GM21360 (cell line): ENCODE results near the gene TERC.
A peak's percentile ranks its signal among the peaks of the same experiment; 100 is the strongest.

Experiments used
- ATAC-seq: cut with Tn5 transposase; IDR thresholded peaks from one replicate; pipeline ENCODE4 v1.9.1; 2021; ENCODE audit warnings: mild to moderate bottlenecking, moderate library complexity; ENCODE audit not compliant: unreplicated experiment

Gene TERC

DNA sequence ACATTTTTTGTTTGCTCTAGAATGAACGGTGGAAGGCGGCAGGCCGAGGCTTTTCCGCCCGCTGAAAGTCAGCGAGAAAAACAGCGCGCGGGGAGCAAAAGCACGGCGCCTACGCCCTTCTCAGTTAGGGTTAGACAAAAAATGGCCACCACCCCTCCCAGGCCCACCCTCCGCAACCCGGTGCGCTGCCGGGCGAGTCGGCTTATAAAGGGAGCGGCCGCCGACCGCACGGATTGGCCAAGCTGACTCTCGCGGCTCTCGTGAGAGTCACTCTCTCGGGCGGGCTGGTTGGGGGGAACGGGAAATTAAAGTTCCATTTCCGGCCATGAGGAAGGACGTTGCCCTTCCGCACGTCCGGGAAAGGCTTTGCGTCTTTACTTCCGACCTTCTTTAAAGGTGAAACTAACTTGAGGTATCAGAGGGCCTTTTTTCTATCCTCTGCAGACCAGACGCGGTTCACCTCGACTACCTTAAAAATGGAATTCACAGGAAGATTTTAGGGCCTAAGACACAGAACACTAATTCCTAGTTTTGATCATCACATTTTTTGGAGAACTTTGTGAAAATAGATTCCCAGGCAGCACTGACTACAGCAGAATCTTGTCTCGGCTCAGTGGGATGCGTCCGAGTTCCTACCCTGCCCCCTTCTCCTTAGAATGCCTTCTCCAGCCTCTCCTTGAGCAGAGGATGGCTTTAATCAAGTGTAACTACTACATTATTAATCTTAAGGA, at the start of gene TERC:
TERC (minus strand) TSS at position 179 of the 731 bp plus-strand sequence.
- peak; percentile 75 for ATAC-seq

DNA sequence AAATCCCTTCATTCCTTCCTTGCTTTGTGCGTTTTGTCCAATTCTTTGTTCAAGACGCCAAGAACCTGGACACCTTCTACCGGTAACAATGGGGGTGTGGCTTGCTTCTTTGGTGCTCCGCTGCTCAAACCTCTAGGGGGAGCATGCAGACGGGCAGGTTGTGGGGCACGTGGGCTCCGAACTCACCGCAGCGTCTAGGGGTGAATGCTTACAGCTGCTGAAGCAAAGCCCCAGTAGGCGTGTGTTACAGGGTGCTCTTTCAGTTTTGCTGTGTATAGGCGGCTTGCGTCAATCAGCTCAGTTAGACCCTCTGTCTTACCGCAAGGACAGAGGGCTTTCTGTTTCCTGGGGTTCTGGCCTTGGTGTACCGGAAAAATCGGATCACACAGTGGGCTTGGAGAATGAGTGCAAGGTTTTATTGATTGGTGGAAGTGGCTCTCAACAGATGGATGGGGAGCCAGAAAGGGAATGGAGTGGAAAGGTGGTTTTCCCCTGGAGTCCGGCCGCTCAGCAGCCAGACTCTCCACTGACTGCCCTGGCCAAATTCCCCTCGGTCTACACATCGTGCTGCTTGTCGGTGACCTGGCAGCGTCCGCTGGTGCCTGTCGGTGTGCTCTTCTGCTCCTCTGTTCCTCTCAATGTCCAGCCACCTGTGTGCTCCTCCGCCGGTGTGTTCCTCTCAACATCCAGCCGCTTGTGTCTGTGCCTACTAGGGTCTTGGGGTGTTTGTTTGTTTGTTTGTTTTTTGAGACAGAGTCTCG, 49.1 kb upstream of the TERC start:
- peak; percentile 90 for ATAC-seq

DNA sequence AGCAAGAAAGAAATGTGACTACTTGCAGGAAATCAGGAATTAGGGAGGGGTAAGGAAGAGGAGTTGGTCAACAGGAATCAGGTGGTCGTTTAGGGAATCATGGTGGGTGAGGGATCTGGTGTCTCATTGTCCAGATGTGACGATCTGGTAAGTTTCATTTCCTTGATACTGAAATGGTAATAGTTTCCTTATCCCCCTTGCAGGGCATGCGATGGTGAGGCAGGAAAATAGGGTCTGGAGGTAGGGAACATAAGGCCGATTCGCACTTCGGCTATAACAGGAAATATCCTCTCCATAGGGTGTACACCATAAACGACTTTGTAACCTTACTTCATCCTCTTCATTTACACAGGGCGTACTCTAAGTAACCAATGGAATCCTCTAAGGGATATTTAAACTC, 48.4 kb upstream of the TERC start:
- no peak for ATAC-seq

DNA sequence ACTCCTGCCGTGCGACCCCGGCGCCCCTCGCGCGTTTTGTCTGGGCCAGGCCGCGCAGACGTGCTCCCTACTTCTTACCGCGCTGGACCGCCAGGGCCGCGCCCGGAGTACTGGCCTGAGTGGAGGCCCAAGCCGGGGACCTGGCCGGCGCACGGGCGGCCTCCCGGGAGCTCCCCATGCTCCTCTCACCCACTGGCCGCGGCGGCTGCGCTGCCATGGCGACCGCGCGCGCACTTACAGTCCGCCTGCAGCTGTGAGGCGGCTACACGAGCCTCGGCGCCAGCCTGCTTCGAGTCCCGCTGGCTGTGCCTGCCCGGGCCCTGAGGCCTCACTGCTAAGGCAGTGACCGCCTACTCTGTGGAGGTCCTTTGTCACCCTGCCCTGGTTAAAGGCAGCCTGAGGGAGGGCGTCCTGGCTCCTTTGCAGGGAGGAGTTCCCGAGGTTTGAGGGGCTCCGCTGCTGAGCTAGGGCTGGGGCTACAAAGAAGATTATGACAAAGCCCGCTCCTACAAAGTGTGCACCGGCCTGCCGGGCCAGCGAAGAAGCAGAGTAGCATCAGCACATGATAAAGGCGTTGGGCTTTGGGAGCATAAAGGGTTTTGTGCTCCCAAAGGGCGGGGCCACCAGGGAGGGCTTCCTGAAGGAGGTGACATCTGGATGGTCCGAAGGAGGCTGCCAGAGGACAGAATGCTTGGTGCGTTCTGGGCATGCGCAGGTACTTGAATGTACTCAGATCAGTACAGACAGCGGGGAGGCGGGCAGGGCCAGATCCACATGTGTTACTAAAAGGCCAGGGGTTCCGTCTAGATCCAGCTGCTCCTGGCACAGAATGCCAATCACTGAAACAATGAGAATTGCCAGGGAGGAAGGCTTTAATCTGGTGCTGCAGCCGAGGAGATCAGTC, 47.7 kb upstream of the TERC start, which contains the start of the genes LRRC34 and LRRIQ4:
LRRC34 (minus strand) TSS at position 573 of the 904 bp plus-strand sequence; CDS start at position 217, 356 bp downstream.
LRRIQ4 (plus strand) TSS at position 539 of the 904 bp plus-strand sequence. CDS start 9,052 bp downstream, outside the sequence.
- ATAC-seq, result peak; percentile 55

DNA sequence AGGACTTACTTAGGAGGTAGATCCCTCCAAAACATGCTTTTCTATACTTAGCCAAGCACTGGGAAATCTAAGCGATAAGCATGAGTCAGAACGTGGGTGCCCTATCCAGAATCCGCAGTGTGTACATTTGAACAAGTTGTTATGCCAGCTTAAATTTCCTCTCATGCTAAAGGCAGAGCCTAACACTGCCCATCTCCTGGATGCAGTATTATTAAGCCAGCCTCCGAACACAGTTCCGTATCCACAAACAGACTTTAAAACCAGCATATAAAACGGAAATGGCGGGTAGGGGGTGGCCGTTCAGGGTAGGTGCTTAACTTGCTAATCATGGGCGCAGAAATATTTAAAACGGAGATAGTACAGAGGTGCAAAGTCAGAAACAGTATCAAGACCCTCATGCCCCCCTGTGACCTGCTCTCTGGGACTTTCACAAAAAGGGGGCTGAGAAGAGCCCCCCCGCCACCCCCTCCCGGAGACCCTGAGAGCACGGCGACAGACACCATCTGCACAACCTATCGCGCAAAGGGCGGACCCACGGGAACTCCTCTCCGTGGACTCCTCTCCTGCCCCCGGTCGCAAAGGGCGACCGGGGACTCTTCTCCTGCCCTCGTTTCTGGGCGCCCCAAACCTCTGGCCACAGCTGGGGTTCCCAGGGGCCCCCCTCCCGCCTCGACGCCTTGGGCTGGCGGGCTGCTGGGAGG, 46.9 kb upstream of the TERC start:
- ATAC-seq, result peak; percentile 1

DNA sequence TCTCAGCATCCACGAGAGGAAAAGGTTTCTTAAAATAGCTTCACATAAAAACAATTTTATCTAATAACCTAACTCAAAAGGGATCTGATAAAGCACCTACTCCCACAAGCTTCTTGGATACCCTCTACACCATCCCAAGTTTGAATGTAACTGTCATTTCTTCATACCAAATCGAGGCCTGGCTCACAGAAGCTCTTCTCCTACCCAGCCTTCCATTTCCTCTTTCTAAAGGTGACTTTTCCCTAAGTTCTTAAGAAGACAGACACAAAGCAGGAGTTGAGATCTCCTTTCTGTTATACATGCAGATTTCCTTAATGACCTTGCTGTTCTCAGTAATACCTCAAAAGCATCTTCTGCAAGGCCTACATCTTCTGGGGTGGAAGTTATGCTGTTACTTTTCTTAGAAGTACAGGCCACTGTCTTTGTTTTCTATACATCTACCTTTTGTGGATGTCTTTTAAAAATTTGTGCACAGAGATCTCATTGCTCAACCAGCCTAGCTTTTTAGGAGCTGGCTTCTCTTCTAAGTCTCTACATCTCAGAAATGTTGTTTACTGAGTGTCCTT, 44.5 kb upstream of the TERC start:
- no peak for ATAC-seq

DNA sequence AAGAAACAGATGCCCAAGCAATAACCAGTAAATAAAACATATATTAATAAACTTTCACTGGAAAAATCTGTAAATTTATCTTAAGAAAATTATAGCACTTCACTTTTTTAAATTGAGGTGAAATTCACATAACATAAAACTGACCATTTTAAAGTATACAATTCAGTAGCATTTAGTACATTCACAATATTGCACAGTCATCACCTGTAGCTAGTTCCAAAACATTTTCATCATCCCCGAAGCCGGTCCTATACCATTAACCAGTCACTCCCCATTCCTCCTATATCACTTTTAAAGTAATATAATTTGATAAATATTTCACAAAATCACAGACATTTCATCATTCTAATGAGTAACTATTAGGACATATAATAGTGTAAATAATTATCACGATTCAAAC, 39.8 kb upstream of the TERC start:
- no peak for ATAC-seq

DNA sequence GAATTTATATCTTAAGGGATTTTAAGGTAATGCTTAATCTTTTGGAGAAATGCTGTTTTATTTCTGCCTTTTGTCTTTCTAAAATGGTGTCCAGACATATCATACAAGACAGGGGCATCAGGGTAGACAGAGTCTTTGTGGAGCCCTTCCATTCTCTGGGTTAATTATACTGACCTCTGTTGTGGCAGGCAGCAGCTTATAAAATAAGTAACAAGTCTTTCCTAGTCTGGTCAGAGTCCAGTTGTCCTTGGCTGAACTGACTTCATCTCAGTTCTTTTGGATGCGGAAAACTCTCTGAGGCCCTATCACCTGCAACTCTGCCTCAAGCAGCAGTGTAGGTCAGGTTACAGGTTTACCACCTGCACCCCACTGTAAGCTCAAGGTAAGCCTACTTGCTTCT, 27.5 kb upstream of the TERC start:
- no peak for ATAC-seq

DNA sequence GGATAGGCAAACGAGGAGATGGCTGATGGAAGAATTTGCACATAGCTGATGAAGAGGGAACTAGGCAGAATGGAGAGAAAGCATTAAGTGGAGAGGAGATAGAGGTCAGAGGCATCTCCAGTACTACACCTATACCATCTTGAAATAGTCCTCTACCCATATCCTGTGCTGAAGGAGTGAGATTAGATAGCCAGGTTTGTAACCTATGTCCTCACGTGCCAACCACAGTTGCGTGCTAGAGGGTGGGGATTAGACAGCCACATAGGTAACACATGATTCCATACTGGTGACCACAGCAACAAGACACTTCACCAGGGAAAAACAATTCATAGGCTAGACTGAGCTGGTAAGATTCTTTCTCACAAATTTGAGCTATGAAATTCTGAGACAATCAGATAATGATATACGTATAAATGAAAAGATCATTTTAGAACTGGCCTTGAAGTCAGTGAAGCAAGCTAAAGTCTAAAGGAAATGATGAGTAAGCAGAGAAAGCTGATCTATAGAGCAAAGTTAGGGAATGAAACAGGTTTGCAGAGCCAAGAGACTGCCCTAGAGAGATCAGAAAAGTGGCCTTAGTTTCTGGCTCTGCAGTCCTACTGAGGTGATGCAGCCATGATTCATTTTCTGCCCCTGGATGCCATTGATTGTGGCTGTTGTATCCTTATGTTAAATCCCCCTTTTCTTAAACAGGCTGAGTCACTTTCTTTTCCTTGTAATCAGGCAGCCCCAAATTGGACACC, 26.0 kb upstream of the TERC start:
- no peak for ATAC-seq

DNA sequence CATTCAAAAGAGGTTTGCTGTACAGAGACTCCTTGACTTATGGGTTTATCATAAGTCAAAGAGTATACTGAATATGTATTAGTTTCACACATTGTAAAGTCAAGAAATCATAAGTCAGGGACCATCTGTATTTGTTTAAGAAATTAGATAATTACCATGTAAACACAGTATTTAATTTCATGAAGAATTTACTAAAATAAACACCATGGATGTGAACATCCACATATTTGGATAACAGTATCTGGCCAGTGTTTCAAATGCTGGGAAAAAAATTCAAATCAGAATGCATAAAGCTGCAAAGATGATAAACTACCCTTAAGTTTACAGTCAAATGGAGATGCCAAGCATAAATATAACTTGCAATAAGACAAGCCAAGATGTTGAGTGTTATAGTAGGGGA, 25.4 kb upstream of the TERC start:
- ATAC-seq, result no peak

DNA sequence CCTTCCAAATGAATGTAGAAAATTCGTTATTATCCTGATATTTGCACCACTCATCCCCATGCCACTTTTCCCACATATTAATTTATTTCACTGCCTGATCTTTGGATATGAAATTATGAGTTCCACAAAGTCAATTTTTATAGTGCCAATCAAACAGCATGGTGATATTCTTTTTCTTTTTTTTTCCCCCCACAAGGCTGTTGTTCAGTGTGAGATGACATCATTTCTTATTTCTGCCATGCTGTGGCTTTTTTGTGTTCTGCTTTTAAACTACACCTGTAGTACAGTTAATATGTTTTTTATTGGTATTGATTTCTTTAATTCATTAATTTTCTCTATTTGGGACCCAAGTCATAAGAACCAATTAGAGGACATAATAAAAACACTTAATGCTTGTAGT, 22.9 kb upstream of the TERC start:
- no peak for ATAC-seq

DNA sequence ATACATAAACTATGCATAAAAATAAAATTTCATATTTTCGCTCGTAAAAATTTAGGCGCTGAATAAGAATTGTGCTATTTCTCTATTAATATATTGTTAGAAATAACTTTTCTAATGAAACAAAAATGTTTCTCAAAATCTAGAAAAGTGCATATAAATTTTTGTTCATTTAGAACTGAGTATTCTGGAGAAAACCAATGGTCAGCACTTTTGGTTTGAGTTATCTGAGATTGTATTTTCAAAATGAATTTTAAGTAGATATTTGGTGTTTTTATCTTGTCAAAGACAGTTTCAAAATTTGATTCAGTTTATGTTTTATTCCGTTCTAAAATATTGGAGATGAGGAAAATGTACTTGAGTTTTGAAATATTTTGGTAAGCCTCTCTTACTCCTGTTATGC, 22.3 kb upstream of the TERC start:
- no peak for ATAC-seq

DNA sequence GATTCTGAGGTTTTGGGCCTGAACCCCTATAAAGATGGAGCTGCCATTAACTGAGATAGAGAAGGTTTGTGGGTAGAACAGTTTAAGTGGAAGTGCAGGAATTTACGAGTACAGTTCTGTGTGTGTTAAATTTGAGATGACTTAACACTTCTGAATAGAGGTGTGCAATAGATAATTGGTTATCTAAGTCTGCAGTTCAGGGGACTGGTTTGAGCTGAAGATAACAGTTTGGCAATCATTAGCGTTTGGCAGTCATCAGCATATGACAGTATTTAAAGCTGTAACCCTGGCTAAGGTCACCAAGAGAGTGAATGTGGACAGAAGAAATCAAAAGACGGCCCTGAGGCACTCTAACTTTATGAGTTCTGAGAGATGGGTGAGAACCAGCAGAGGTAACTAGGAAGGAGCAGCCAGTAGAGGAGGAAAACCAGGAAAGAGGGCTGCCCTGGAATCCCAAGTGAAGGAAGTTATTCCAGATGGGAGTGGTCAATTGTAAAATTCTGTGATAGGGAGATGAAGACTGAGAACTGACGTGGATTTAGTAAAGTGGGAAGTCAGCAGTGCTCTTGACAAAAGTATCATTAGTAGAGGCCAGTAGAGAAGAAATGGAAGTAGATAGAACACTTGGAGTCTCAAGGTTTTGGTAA, 16.5 kb upstream of the TERC start:
- no peak for ATAC-seq

DNA sequence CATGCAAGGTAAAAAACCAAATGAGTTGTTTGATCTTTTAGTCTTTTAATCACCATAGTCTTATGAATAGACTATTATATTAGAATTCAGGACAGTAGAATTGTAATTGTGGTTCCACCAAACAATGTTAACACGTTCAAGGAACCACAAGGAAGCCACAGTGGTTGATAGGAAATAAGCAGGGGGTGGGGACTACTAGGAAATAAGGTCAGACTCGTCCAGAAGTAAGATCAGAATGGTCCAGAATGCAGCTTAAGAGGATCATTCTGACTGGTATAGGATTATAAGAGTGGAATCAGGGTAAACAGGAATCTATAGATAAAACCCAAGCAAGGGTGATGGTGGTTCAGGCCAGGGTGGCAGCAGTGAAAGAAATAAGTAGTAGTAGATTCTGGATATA, 15.9 kb upstream of the TERC start:
- no peak for ATAC-seq

DNA sequence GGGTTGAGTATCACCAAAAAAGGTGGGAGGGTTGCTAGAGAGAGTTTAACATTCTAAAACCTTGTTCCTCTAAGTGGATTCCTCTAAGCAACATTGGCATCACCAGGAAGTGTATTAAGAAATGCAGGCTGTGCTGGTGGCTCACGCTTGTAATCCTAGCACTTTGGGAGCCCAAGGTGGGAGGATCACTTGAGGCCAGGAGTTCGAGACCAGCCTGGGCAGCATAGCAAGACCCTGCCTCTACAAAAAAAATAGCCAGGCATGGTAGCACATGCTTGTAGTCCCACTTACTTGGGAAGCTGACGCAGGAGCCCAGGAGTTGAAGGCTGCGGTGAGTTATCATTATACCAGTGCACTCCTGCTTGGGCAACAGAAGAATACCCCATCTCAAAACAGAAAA, 13.0 kb upstream of the TERC start:
- ATAC-seq, result no peak

DNA sequence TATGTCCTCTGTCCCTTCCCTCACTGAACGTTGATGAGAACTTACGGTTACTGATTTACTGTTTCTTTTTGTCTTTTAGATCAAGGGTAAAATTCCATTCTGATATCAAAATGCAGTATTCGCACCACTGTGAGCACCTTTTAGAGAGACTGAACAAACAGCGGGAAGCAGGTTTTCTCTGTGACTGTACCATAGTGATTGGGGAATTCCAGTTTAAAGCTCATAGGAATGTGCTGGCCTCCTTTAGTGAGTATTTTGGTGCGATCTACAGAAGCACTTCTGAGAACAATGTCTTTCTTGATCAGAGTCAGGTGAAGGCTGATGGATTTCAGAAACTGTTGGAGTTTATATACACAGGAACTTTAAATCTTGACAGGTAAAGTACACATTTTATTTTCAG, 9.3 kb upstream of the TERC start:
- ATAC-seq, result no peak

DNA sequence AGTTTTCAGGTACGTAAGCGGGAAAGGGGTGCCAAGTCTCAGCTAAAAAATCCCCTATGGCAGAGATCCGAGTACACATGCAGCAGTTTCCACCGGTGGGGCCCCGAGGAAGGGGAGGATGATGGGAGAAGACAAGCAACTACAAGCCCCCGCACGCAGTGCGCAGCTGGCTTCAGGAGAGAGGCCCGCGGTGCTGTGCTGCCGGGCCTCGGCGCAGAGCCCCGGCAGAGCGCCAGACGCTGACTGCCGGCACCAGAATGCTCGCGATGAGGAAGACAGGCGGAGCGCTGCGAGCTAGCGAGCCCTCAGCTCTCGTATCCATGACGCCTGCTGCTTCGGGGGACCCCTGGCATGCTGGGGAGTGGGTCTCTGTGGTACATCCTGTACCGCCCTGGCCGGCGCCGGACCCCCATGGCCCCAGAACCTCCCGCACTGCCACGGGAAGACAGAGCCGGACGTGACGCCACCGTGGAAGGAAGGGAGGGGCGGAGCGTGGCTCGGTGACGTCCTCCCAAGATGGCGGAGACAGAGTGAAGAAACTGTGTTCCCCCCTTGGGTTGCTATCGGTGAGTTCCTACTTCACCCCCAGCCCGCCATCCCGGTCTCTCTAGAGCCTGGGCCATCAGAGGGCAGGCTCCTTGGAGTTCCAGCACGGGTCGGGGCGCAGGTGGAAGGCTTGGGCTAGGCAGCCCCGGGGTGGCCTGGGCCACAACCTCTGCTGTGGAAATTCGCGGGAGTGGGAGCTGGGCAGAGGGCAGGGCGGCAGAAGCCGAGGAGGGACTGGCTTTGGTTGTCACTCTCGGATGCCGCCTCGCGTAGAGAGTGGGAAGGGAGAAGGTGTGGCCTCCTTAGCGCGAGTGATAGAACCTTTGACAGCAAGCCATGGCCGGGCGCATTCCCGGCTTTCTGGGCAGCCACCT, 8.3 kb upstream of the TERC start, which contains the start of gene MYNN:
MYNN (plus strand) TSS at position 500 of the 920 bp plus-strand sequence. CDS start 900 bp downstream, outside the sequence.
- peak; percentile 74 for ATAC-seq
